Measurements from ENCODE around the gene FMC1. TPM values are rescaled to one million over a fixed set of nuclear protein-coding genes. Genes with fewer than 3 reads are reported as not detected.
"Not testable (repeated sequence)": the region's sequence is repeated elsewhere in the genome, so short reads cannot be mapped to it uniquely, and the experiment has no call there.

The FMC1 gene
- polyA plus RNA-seq, 3 donors, result 10.3 to 39.4 (median 39.0) TPM

GRCh38 chr7:139330333-139331030 is 10.7 kb upstream of the FMC1 start:
- no peak for DNase-seq
- H3K27ac Mint-ChIP-seq, result no peak overlapping the region
- H3K36me3 Mint-ChIP-seq, result no peaks in the 10 kb centered on the region
- no peaks in the 10 kb centered on the region for H4K20me1 ChIP-seq (ENCODE audit: insufficient read depth, low read length)
- no peak overlapping the region for H3K4me3 Mint-ChIP-seq
- no peak overlapping the region for H3K4me3 ChIP-seq (replicated peaks in 1 of 3; ENCODE audit: low read depth in 2 of 3, low read length in 3 of 3)
- H3K27me3 ChIP-seq (ENCODE audit: control insufficient read depth in 2 of 2, insufficient read depth in 2 of 2, low read length in 2 of 2), result no peaks in the 10 kb centered on the region
- intact Hi-C loops (cut with micrococcal nuclease), result loop anchor here in 1 of 2 donors (10.0 kb wide), 1 partner anchor 1594 kb away; the partner anchor contains the start of gene BRAF
- H3K27me3 Mint-ChIP-seq (ENCODE audit: low read depth in 3 of 3), result peaks cover 0 to 4% (median 4%) of the 10 kb centered on the region in 3 donors
- peaks cover 2% of the 10 kb centered on the region for H3K4me1 Mint-ChIP-seq
- no peaks in the 10 kb centered on the region for H3K79me2 ChIP-seq (ENCODE audit: insufficient read depth, low read length)
- H3K9me3 ChIP-seq (replicated peaks in 1 of 2; ENCODE audit: control insufficient read depth in 1 of 2, insufficient read depth in 1 of 2, low read length in 2 of 2), result no peaks in the 10 kb centered on the region
- H2AFZ ChIP-seq (ENCODE audit: insufficient read depth, low read depth, low read length, poor library complexity, severe bottlenecking), result no peak overlapping the region
- 89% methylated on average over 1 of the region's 3 CpGs for WGBS (ENCODE audit: insufficient coverage)
- no peaks in the 10 kb centered on the region for H3K4me1 ChIP-seq (ENCODE audit: control insufficient read depth in 1 of 2, insufficient read depth in 2 of 2, low read length in 2 of 2)
- no peak overlapping the region for H3K9ac ChIP-seq (ENCODE audit: insufficient read depth, low read length, poor library complexity, severe bottlenecking)
- no peak overlapping the region for H3K4me2 ChIP-seq (replicated peaks; ENCODE audit: extremely low read depth, low read length, poor library complexity, severe bottlenecking)
- no peaks in the 10 kb centered on the region for H3K36me3 ChIP-seq (replicated peaks in 1 of 2; ENCODE audit: control insufficient read depth in 1 of 2, insufficient read depth in 2 of 2, low read length in 2 of 2)
- H3K9me3 Mint-ChIP-seq, result peaks cover 0 to 4% (median 0%) of the 10 kb centered on the region in 7 donors
- H3K27ac ChIP-seq (ENCODE audit: low read depth in 1 of 2, low read length in 2 of 2), result no peak overlapping the region
- TF ChIP-seq CTCF (IDR thresholded peaks at IDR 0.05), result no peak

GRCh38 chr7:139332697-139333359 is 8.3 kb upstream of the FMC1 start:
- Mint-ChIP-seq H3K9me3 (peaks cover 0 to 4% (median 0%) of the 10 kb centered on the region in 7 donors), H3K4me3 (no peak overlapping the region), H3K36me3 (no peaks in the 10 kb centered on the region), H3K27ac (no peak overlapping the region), H3K4me1 (peaks cover 2% of the 10 kb centered on the region), H3K27me3 (ENCODE audit: low read depth in 3 of 3) (peaks cover 0 to 4% (median 3%) of the 10 kb centered on the region in 3 donors)
- WGBS (ENCODE audit: insufficient coverage), result 100% methylated on average over 1 of the region's 5 CpGs
- Histone ChIP-seq H3K9me3 (replicated peaks in 1 of 2; ENCODE audit: control insufficient read depth in 1 of 2, insufficient read depth in 1 of 2, low read length in 2 of 2) (no peaks in the 10 kb centered on the region), H3K27ac (ENCODE audit: low read depth in 1 of 2, low read length in 2 of 2) (no peak overlapping the region), H3K27me3 (ENCODE audit: control insufficient read depth in 2 of 2, insufficient read depth in 2 of 2, low read length in 2 of 2) (no peaks in the 10 kb centered on the region), H3K79me2 (ENCODE audit: insufficient read depth, low read length) (no peaks in the 10 kb centered on the region), H3K4me2 (replicated peaks; ENCODE audit: extremely low read depth, low read length, poor library complexity, severe bottlenecking) (no peak overlapping the region), H3K9ac (ENCODE audit: insufficient read depth, low read length, poor library complexity, severe bottlenecking) (no peak overlapping the region), H4K20me1 (ENCODE audit: insufficient read depth, low read length) (no peaks in the 10 kb centered on the region), H3K4me1 (ENCODE audit: control insufficient read depth in 1 of 2, insufficient read depth in 2 of 2, low read length in 2 of 2) (no peaks in the 10 kb centered on the region), H3K36me3 (replicated peaks in 1 of 2; ENCODE audit: control insufficient read depth in 1 of 2, insufficient read depth in 2 of 2, low read length in 2 of 2) (no peaks in the 10 kb centered on the region), H2AFZ (ENCODE audit: insufficient read depth, low read depth, low read length, poor library complexity, severe bottlenecking) (no peak overlapping the region), H3K4me3 (replicated peaks in 1 of 3; ENCODE audit: low read depth in 2 of 3, low read length in 3 of 3) (no peak overlapping the region)
- intact Hi-C loops (cut with micrococcal nuclease), result loop anchor here in 1 of 2 donors (10.0 kb wide), 1 partner anchor 1592 kb away; the partner anchor contains the start of gene BRAF
- no peak for TF ChIP-seq CTCF (IDR thresholded peaks at IDR 0.05)
- DNase-seq, result no peak

GRCh38 chr7:139333443-139333842 is 7.7 kb upstream of the FMC1 start:
- H2AFZ ChIP-seq (ENCODE audit: insufficient read depth, low read depth, low read length, poor library complexity, severe bottlenecking); H3K27me3 Mint-ChIP-seq (ENCODE audit: low read depth in 3 of 3); H3K36me3 ChIP-seq (replicated peaks in 1 of 2; ENCODE audit: control insufficient read depth in 1 of 2, insufficient read depth in 2 of 2, low read length in 2 of 2); H3K4me3 Mint-ChIP-seq; H3K27me3 ChIP-seq (ENCODE audit: control insufficient read depth in 2 of 2, insufficient read depth in 2 of 2, low read length in 2 of 2); H3K4me1 ChIP-seq (ENCODE audit: control insufficient read depth in 1 of 2, insufficient read depth in 2 of 2, low read length in 2 of 2); H3K9ac ChIP-seq (ENCODE audit: insufficient read depth, low read length, poor library complexity, severe bottlenecking); H3K9me3 Mint-ChIP-seq; H3K4me1 Mint-ChIP-seq; H3K36me3 Mint-ChIP-seq; H3K9me3 ChIP-seq (replicated peaks in 1 of 2; ENCODE audit: control insufficient read depth in 1 of 2, insufficient read depth in 1 of 2, low read length in 2 of 2); H3K4me2 ChIP-seq (replicated peaks; ENCODE audit: extremely low read depth, low read length, poor library complexity, severe bottlenecking); H3K79me2 ChIP-seq (ENCODE audit: insufficient read depth, low read length); DNase-seq; H4K20me1 ChIP-seq (ENCODE audit: insufficient read depth, low read length); H3K27ac ChIP-seq (ENCODE audit: low read depth in 1 of 2, low read length in 2 of 2); H3K27ac Mint-ChIP-seq; H3K4me3 ChIP-seq (replicated peaks in 1 of 3; ENCODE audit: low read depth in 2 of 3, low read length in 3 of 3): not testable (repeated sequence)
- intact Hi-C loops (cut with micrococcal nuclease), result loop anchor here in 1 of 2 donors (10.0 kb wide), 1 partner anchor 1591 kb away; the partner anchor contains the start of gene BRAF
- WGBS (ENCODE audit: insufficient coverage), result no CpG with 5 or more reads among the region's 13 CpGs

Data from CD14-positive monocyte (primary cell).